Hepatocyte (in vitro differentiated cells): ENCODE data around the gene USP3. TPM values are rescaled to one million over a fixed set of nuclear protein-coding genes. Genes with fewer than 3 reads are reported as not detected.

ENCODE experiments used
- DNase-seq: peaks from one replicate; pipeline ENCODE4 v3.0.0-alpha.2; 2016; ENCODE audit warnings: low spot score
- H2AFZ ChIP-seq: fragments of 200-600 bp; sonication (generic); 2 replicates; pipeline ENCODE4 v1.6.0; 2016; ENCODE audit warnings: antibody characterized with exemption, mild to moderate bottlenecking
- H3K27ac ChIP-seq: fragments of 200-600 bp; sonication (generic); 2 replicates; pipeline ENCODE4 v1.5.1; 2016; ENCODE audit warnings: mild to moderate bottlenecking
- H3K27me3 ChIP-seq: fragments of 200-600 bp; sonication (generic); 2 replicates; pipeline ENCODE4 v1.6.1; 2016
- H3K36me3 ChIP-seq: fragments of 200-600 bp; sonication (generic); replicated peaks from 2 replicates; pipeline ENCODE4 v1.5.1; 2016; ENCODE audit warnings: low read depth; ENCODE audit not compliant: insufficient read depth
- H3K4me1 ChIP-seq: fragments of 200-600 bp; sonication (generic); 2 replicates; pipeline ENCODE4 v1.5.1; 2016; ENCODE audit warnings: mild to moderate bottlenecking, moderate library complexity; ENCODE audit not compliant: insufficient read depth
- H3K4me2 ChIP-seq: fragments of 200-600 bp; sonication (generic); 2 replicates; pipeline ENCODE4 v1.6.0; 2016
- H3K4me3 ChIP-seq: fragments of 200-600 bp; sonication (generic); 2 replicates; pipeline ENCODE4 v1.5.1; 2016; ENCODE audit warnings: mild to moderate bottlenecking
- H3K79me2 ChIP-seq: fragments of 200-600 bp; sonication (generic); 2 replicates; pipeline ENCODE4 v1.6.0; 2017; ENCODE audit warnings: mild to moderate bottlenecking
- H3K9me2 ChIP-seq: fragments of 200-600 bp; sonication (generic); replicated peaks from 2 replicates; pipeline ENCODE4 v1.6.0; 2017; ENCODE audit warnings: mild to moderate bottlenecking; ENCODE audit not compliant: insufficient read depth
- H3K9me3 ChIP-seq: fragments of 200-600 bp; sonication (generic); 2 replicates; pipeline ENCODE4 v1.5.1; 2016; ENCODE audit warnings: low read depth, mild to moderate bottlenecking
- H4K20me1 ChIP-seq: fragments of 200-600 bp; sonication (generic); 2 replicates; pipeline ENCODE4 v1.6.0; 2016; ENCODE audit warnings: mild to moderate bottlenecking; ENCODE audit not compliant: insufficient read depth, poor library complexity, severe bottlenecking
- EZH2 ChIP-seq: fragments of 200-600 bp; sonication (generic); IDR thresholded peaks from 2 replicates; pipeline ENCODE4 v1.6.1; 2016; ENCODE audit warnings: antibody characterized with exemption, mild to moderate bottlenecking, borderline replicate concordance
- EZH2phosphoT487 ChIP-seq: fragments of 200-600 bp; sonication (generic); IDR thresholded peaks from one replicate; pipeline ENCODE4 v1.6.1; 2018; ENCODE audit warnings: antibody characterized with exemption, mild to moderate bottlenecking, low read depth, moderate library complexity; ENCODE audit not compliant: unreplicated experiment, severe bottlenecking
- WGBS: methylation state at CpG from one replicate; pipeline ENCODE4 v1.1.6; 2016; ENCODE audit warnings: low lambda C conversion rate; ENCODE audit errors: missing lambda C conversion rate; 5-methylcytosine and 5-hydroxymethylcytosine counted together
- polyA plus RNA-seq: library from polyadenylated mRNA; unstranded; fragments of >200 nt; fragmentation: Nextera tagmentation; extraction: Ambion mirVana; gene quantifications from 2 replicates; pipeline ENCODE4 v1.2.1, GENCODE V29; 2016
- total RNA-seq: library from RNA; depleted of rRNA; stranded (reverse); fragments of >200 nt; gene quantifications from 2 replicates; pipeline ENCODE4 v1.2.3, GENCODE V29; 2014
- TF ChIP-seq, protein P1 (sequence below): fragments of 200-600 bp; sonication (generic); IDR thresholded peaks from 2 replicates; pipeline ENCODE4 v1.5.1; 2016; ENCODE audit warnings: antibody characterized with exemption, mild to moderate bottlenecking; ENCODE audit not compliant: poor library complexity

Gene USP3
- total and polyA plus RNA-seq, 2 experiments from 2014 or later, result 30.5 to 61.2 TPM

DNA sequence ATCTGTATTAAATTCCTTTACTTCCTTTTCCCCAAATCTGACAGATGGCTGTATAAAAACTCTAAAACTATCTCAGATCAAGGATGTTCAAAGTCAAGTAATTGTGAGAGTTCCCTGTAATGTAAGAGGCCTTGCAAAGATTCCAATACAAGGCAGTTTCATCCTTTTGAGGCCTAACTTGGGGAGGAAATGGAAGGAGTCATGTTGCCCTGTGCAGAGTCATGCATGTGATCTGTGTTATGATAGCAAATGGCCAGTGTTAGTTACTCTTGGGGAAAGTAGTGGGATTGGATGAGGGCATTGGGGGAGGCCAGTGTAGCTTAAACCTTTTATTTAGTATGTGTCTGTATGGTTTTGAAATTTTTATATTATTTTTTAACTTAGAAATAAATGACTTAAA lies 69.1 kb downstream of the USP3 start:
- Histone ChIP-seq H4K20me1 (no peaks in the 10 kb centered on the region), H2AFZ (no peak overlapping the region), H3K4me3 (no peak overlapping the region), H3K27ac (no peak overlapping the region), H3K27me3 (no peaks in the 10 kb centered on the region), H3K4me1 (peaks cover 3% of the 10 kb centered on the region), H3K36me3 (no peaks in the 10 kb centered on the region), H3K79me2 (no peaks in the 10 kb centered on the region), H3K9me3 (no peaks in the 10 kb centered on the region), H3K4me2 (no peak overlapping the region), H3K9me2 (no peaks in the 10 kb centered on the region)
- TF ChIP-seq EZH2phosphoT487, result no peak
- TF ChIP-seq, protein P1, sequence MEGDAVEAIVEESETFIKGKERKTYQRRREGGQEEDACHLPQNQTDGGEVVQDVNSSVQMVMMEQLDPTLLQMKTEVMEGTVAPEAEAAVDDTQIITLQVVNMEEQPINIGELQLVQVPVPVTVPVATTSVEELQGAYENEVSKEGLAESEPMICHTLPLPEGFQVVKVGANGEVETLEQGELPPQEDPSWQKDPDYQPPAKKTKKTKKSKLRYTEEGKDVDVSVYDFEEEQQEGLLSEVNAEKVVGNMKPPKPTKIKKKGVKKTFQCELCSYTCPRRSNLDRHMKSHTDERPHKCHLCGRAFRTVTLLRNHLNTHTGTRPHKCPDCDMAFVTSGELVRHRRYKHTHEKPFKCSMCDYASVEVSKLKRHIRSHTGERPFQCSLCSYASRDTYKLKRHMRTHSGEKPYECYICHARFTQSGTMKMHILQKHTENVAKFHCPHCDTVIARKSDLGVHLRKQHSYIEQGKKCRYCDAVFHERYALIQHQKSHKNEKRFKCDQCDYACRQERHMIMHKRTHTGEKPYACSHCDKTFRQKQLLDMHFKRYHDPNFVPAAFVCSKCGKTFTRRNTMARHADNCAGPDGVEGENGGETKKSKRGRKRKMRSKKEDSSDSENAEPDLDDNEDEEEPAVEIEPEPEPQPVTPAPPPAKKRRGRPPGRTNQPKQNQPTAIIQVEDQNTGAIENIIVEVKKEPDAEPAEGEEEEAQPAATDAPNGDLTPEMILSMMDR, result no peak
- no peak for DNase-seq

DNA sequence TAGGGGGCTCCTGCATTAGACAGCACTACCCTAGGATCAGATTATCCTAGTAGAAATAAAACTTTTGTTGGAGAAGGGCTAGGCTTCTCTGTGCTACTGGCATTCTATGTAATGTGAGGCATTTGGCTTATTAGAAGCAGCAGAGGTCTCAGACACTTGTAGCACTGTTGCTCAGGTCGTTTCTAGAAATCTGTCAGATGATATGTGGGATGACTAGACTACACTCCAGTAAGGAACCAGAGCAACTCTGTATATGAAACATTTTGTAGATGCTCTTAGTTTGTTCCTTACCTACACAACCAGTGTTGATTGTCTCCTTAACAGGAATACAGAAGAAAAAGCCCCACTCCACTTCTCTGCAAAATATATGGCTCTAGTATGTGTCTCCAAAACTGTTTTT lies 70.9 kb downstream of the USP3 start:
- 60% methylated on average over 1 of the region's 1 CpG for WGBS

DNA sequence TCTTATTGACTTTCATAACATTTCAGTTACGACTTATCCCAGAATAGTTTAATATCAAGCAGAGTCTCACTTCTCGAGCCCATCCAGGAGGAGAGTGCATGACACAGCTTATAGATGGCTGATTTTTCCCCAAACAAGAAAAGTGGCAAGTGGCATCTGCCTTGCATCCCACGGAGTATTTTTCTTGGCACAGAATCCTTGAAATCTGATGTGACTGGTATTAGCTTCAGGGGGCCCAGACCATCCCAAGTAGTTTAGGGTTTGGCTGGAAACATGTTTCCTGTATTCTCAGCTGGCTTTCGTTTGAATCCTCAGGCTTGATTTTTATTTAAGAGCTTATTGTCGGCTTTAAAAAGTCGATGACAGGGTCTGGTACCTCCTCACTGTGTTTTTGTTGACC lies 72.0 kb downstream of the USP3 start:
- Histone ChIP-seq H3K4me2 (no peak overlapping the region), H3K9me3 (no peaks in the 10 kb centered on the region), H3K79me2 (no peaks in the 10 kb centered on the region), H3K9me2 (no peaks in the 10 kb centered on the region), H2AFZ (no peak overlapping the region), H3K4me1 (peaks cover 3% of the 10 kb centered on the region), H3K27ac (peak overlapping the region; percentile 29), H4K20me1 (no peaks in the 10 kb centered on the region), H3K4me3 (no peak overlapping the region), H3K36me3 (no peaks in the 10 kb centered on the region), H3K27me3 (no peaks in the 10 kb centered on the region)
- TF ChIP-seq EZH2 (no peak), EZH2phosphoT487 (no peak)
- TF ChIP-seq, protein P1, result no peak
- 63% methylated on average over 6 of the region's 6 CpGs for WGBS
- no peak for DNase-seq

More for the DNA sequence above, 70.9 kb downstream of the USP3 start:
- H3K79me2 ChIP-seq, result no peaks in the 10 kb centered on the region
- TF ChIP-seq EZH2 (no peak), EZH2phosphoT487 (no peak)
- TF ChIP-seq, protein P1, result no peak
- no peaks in the 10 kb centered on the region for H3K9me2 ChIP-seq
- no peak for DNase-seq
- H3K4me2 ChIP-seq, result no peak overlapping the region
- H3K27ac ChIP-seq, result no peak overlapping the region
- no peaks in the 10 kb centered on the region for H3K27me3 ChIP-seq
- no peak overlapping the region for H3K4me3 ChIP-seq
- peaks cover 3% of the 10 kb centered on the region for H3K4me1 ChIP-seq
- H4K20me1 ChIP-seq, result no peaks in the 10 kb centered on the region
- no peaks in the 10 kb centered on the region for H3K9me3 ChIP-seq
- H3K36me3 ChIP-seq, result no peaks in the 10 kb centered on the region
- H2AFZ ChIP-seq, result no peak overlapping the region

DNA sequence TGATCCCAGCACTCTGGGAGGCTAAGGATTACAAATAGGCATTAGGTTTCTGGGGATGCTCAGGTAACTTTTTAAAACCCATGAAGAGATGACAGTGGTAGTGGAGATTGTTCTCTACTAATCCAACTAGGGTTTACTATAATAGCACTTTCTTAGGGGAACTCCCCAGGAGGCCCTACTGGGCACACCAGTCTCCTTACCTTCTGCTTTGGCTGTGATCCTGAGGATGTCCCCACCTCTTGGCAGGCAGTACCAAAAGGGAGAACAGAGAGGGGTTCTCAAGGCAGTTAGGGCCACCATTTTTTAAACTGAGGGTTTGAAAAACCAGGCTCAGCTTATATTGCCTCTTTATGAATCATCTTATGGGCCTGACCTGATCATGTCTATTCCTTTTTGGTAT lies 77.8 kb downstream of the USP3 start:
- no peak overlapping the region for H3K4me2 ChIP-seq
- TF ChIP-seq EZH2, result no peak
- TF ChIP-seq EZH2phosphoT487, result no peak
- TF ChIP-seq, protein P1, result no peak
- H3K79me2 ChIP-seq, result no peaks in the 10 kb centered on the region
- H3K4me3 ChIP-seq, result no peak overlapping the region
- no peaks in the 10 kb centered on the region for H3K27me3 ChIP-seq
- no peaks in the 10 kb centered on the region for H3K9me3 ChIP-seq
- H3K4me1 ChIP-seq, result no peaks in the 10 kb centered on the region
- no peaks in the 10 kb centered on the region for H3K9me2 ChIP-seq
- no peaks in the 10 kb centered on the region for H3K36me3 ChIP-seq
- H2AFZ ChIP-seq, result no peak overlapping the region
- H4K20me1 ChIP-seq, result no peaks in the 10 kb centered on the region
- H3K27ac ChIP-seq, result no peak overlapping the region
- no peak for DNase-seq
